GM12878 (cell line): ENCODE measurements around the gene SUPT3H.

Experiments
- BCL3 ChIP-seq: IDR thresholded peaks from 2 replicates; pipeline ENCODE4 v1.6.1; 2011; ENCODE audit warnings: borderline replicate concordance, low read depth, mild to moderate bottlenecking, moderate library complexity, low read length; ENCODE audit not compliant: insufficient read depth, poor library complexity, severe bottlenecking
- CHD2 ChIP-seq: IDR thresholded peaks from 2 replicates; pipeline ENCODE4 v1.6.1; 2011; ENCODE audit warnings: low read depth, low read length, improper control_type of control experiment, borderline replicate concordance
- GABPA ChIP-seq: IDR thresholded peaks from 2 replicates; pipeline ENCODE4 v1.6.1; 2014; ENCODE audit warnings: antibody characterized with exemption, low read depth, mild to moderate bottlenecking, inconsistent platforms
- HCFC1 ChIP-seq: fragments of 150-350 bp; IDR thresholded peaks from 2 replicates; pipeline ENCODE4 v1.6.1; 2014; ENCODE audit warnings: low read length
- NR2C2 ChIP-seq: IDR thresholded peaks from 2 replicates; pipeline ENCODE4 v1.6.1; 2011; ENCODE audit warnings: borderline replicate concordance, low read depth; ENCODE audit not compliant: control insufficient read depth, insufficient read length
- RCOR1 ChIP-seq: conservative IDR thresholded peaks from 2 replicates; pipeline ENCODE4 v1.6.1; 2012; ENCODE audit warnings: low read depth, low read length, improper control_type of control experiment
- RUNX3 ChIP-seq: IDR thresholded peaks from 2 replicates; pipeline ENCODE4 v1.6.1; 2012; ENCODE audit warnings: low read length, inconsistent platforms
- SMC3 ChIP-seq: IDR thresholded peaks from 2 replicates; pipeline ENCODE4 v1.6.1; 2011; ENCODE audit warnings: low read length, improper control_type of control experiment, borderline replicate concordance
- TF ChIP-seq, protein P1 (sequence below): IDR thresholded peaks from 2 replicates; pipeline ENCODE4 v1.6.1; 2012; ENCODE audit warnings: mild to moderate bottlenecking, low read depth, low read length

DNA sequence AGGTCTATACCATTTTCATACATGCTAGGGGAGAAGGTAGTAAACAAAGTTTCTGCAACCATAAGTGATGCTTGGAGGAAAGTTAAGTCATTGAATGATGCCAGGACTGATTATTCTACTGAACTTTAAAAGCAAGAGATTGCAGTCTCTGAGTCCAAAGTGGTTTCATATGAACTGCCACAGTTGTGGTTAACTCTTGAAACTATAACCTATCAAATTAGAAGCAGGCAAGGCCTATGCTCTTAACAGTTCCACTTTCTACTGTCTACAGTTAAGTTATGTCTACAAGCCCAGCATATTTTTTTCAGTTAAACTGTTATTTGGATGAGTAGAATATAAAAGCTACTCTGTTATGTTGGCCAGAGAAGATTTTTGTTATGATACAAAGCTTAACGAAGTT is 376.1 kb downstream of the SUPT3H start:
- TF ChIP-seq GABPA (no peak), NR2C2 (no peak), BCL3 (no peak), RCOR1 (no peak), SMC3 (no peak), CHD2 (no peak), RUNX3 (peak; percentile 90), HCFC1 (no peak)
- TF ChIP-seq, protein P1, sequence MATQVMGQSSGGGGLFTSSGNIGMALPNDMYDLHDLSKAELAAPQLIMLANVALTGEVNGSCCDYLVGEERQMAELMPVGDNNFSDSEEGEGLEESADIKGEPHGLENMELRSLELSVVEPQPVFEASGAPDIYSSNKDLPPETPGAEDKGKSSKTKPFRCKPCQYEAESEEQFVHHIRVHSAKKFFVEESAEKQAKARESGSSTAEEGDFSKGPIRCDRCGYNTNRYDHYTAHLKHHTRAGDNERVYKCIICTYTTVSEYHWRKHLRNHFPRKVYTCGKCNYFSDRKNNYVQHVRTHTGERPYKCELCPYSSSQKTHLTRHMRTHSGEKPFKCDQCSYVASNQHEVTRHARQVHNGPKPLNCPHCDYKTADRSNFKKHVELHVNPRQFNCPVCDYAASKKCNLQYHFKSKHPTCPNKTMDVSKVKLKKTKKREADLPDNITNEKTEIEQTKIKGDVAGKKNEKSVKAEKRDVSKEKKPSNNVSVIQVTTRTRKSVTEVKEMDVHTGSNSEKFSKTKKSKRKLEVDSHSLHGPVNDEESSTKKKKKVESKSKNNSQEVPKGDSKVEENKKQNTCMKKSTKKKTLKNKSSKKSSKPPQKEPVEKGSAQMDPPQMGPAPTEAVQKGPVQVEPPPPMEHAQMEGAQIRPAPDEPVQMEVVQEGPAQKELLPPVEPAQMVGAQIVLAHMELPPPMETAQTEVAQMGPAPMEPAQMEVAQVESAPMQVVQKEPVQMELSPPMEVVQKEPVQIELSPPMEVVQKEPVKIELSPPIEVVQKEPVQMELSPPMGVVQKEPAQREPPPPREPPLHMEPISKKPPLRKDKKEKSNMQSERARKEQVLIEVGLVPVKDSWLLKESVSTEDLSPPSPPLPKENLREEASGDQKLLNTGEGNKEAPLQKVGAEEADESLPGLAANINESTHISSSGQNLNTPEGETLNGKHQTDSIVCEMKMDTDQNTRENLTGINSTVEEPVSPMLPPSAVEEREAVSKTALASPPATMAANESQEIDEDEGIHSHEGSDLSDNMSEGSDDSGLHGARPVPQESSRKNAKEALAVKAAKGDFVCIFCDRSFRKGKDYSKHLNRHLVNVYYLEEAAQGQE: no peak
